Measurements from ENCODE around the gene NINJ1.
"Not testable (repeated sequence)": the region's sequence is repeated elsewhere in the genome, so short reads cannot be mapped to it uniquely, and the experiment has no call there.

Gene NINJ1

GRCh38 chr9:93118863-93119702, 15.0 kb downstream of the NINJ1 start:
- DNase-seq, result no peak

DNA sequence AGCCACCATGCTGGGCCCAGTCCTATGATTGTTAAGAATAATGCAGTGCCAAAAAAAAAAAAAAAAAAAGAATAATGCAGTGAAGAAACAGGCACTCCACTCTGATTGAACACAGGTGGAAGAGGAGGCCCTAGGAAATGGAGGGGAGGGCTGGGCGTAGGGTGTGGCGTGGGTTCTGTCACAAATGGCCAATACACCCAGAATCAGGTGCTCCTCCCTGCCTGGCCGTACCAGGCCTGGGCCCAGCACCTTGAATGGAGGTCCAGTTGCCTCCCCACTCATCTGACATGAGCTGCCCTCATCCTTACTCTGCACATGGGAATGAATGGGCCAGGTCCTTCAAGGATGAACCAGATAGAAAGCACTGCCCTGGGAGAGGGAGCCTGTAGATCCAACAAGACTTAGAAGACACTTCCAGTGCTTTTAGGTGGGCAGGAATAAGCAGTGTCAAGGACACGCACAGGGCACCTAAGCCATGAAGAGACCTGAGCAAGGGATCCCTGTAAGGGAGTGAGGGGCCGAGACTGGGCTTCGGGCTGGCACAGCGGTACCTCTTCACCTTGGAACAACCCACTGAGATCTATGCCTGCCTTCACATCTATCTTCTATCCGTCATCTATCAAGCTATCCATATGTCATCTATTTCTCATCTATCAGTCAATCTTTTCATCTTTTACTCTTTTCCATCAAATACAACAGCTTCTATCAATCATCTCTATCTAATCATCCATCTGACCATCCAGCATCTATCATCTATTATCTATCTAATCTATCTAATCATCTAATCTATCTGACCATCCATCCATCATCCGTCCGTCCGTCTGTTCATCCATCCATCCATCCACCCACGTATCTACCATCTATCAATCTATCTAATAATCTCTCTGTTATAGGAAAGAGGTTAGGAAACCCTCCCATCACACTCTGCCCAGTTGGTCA, 15.9 kb downstream of the NINJ1 start:
- no peak for DNase-seq

DNA sequence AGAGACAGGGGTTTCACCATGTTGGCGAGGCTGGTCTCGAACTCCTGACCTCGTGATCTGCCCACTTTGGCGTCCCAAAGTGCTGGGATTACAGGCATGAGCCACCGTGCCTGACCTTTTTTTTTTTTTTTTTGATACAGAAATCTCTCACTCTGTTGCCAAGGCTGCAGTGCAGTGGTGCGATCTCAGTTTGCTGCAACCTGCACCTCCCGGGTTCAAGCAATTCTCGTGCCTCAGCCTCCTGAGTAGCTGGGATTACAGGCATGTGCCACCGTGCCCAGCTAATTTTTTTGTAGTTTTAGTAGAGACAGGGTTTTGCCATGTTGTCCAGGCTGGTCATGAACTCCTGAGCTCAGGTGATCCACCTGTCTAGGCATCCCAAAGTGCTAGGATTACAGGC, 16.5 kb downstream of the NINJ1 start:
- DNase-seq, result not testable (repeated sequence)

GRCh38 chr9:93116072-93116961, 17.7 kb downstream of the NINJ1 start:
- no peak for DNase-seq

- no peak for DNase-seq
Measured at GRCh38 chr9:93115486-93116071, 18.5 kb downstream of the NINJ1 start.

GRCh38 chr9:93114984-93115335, 19.1 kb downstream of the NINJ1 start:
- no peak for DNase-seq

- no peak for DNase-seq
Measured at GRCh38 chr9:93114169-93114983, 19.7 kb downstream of the NINJ1 start.

DNA sequence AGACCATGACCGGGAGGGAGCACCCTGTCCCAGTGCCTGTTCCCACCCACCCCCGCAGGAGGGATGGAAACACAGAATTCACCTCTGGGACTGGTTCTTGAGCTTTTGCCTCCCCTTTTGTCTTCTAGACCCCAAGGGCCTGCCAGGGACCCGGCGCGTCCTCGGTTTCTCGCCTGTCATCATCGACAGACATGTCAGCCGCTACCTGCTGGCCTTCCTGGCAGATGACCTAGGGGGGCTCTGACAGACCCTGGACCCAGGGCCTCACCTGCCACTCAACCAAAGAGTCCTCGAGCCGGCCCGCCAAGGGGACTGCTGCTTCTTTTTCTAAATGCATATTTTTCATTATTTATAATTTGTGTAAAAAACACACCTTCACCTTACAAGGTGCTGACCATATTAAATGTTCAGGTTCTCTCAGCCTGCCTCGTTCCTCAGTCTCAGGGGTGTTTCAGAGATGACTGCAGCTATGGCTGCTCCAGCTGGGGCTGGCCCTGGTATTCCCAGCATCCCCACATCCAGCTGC, 21.1 kb downstream of the NINJ1 start:
- DNase-seq, result no peak

DNA sequence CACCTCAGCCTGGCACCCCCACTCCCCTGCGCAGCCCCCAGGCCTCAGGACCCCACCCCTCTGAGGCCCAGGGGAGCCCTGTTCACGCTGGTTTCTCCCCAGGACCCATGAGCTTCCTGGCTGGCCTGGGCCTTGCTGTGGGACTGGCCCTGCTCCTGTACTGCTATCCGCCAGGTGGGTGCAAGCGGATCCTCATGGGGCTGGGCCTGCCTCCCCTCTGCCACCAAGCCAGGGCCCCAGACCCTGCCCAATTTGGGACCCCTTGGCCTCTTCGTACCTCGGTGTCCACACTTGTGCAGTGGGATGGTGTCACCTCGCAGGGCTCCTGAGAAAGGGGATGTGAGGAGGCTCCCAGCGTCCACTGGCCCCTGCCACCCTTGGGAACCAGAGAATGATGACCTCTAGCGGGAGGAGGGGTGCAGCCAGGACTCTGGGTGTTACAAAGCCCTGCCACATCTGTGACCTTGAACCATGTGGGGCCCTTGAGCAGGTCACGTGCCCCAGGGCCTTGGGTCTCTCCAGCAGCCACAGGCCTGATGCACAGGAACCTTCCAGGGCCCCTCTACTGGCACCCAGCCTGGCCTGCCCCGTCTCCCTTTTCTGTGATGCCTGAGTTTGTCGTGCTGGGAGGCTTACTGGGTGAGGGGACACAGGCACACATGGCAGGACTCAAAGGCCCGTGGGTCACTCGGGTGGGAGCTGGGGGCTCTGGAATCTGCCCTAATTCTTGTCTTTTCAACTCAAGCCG, 21.8 kb downstream of the NINJ1 start:
- no peak for DNase-seq

DNA sequence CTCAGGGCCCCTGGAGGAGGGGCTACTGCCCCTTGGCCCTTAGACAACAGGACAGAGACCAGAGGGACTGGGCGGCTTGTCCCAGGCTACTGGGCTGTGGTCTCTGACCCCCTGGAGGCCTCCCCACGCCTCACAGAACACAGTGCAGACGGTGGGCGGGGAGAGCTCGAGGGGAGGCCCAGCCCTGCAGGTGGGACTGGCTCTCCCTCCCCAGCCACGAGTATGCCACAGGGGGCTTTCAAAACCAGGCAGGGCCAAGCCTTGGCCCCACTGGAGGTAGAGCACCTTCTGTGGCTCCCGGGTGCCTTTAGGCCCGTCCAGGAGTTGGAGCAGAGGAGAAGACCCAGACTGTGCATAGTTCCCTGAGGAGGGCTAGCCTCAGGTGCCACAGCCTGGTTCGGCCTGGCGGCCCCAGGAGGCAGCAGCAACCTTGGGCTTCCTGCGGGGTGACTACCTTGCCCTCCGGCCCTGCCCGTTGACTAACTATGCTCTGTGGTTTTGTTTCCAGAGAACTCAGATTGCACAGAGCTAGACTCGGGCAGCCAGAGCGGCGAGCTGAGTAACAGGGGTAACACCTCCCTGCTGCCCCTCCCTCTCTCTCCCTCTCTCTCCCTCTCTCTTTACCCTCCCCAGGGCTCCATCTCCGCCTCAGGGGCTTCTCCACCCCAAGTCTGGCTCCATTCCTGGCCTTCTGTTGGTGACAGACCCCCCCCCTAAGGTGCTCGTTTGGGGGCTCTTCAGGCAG, 22.5 kb downstream of the NINJ1 start:
- DNase-seq, result no peak

DNA sequence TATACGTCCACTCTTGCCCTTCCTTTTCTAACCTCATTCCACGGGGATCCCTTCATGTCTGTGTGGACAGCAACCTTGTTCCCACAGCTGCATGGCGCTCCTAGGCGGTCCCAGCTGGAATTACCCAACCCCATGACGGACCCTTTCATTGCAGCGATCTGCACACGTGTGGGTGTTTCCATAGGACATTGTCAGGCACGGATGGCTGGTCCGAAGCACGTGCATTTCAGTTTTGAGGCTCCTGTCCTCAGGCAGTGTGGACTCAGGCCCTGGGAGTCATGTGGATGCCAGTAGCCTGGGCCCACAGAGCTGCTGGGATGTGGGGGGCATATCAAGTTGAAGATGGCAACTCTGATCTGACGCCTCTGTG, 23.1 kb downstream of the NINJ1 start:
- no peak for DNase-seq

GRCh38 chr9:93110311-93110855, 23.7 kb downstream of the NINJ1 start:
- DNase-seq, result no peak

- DNase-seq, result no peak
Measured at GRCh38 chr9:93108291-93109041, 25.6 kb downstream of the NINJ1 start.

DNA sequence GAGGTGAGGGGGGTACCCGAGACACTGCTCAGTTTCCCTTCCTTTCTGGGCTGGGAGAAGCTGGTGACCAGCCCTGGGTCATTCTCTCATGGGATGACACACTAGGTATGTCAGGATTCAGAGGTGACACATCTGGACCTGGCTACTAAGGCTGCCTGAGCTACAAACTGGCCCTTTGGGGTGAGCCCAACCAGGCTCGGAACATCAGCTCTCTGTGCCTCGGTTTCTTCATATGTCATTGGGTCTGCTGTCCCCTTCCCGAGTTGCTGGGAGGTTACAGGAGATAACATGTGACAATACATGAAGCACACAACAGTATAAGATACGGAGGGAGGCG, 26.3 kb downstream of the NINJ1 start:
- DNase-seq, result no peak

DNA sequence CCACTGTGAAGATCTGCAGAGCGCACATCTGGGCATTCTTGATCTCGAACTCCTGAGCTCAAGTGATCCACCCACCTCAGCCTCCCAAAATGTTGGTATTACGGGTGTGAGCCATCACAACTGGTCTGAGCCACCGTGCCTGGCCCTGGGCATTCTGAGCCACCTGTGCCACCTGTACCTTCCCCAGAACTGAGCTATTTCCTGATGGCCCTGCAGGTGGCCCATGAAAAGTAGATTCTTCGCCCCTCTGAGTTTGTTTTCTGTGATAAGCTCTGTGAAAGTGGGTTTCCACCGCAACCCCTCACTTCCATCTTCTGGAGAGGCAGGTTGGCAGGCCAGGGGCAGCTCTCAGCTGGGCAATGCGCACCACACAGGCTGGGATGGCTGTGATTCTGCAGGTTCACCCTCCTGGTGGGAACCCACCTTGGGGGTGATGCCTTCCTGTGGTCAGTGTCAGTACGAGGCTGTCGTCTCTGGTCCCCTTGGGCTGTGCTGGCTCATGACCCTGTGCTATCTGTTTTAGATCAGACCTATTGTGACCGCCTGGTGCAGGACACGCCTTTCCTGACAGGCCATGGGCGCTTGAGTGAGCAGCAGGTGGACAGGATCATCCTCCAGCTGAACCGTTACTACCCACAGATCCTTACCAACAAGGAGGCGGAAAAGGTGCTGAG, 26.8 kb downstream of the NINJ1 start:
- no peak for DNase-seq

DNA sequence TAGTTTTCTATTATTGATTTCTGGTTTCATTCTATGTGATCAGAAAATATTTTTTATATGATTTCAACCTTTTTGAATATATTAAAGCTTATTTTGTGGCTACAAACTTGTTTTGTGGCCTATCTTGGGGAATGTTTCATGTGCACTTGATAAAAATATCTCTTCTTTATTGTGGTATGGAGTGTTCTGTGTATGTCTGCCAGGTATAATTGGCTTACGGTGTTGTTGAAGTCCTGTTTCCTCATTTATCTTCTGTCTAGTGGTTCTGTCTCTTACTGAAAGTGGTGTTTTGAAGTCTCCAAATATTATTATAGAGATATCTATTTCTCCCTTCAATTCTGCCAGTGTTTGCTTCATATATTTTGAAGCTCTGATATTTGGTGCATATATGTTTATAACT, 28.4 kb downstream of the NINJ1 start:
- DNase-seq, result no peak

- not testable (repeated sequence) for DNase-seq
Measured at GRCh38 chr9:93101086-93101485, 33.0 kb downstream of the NINJ1 start.

DNA sequence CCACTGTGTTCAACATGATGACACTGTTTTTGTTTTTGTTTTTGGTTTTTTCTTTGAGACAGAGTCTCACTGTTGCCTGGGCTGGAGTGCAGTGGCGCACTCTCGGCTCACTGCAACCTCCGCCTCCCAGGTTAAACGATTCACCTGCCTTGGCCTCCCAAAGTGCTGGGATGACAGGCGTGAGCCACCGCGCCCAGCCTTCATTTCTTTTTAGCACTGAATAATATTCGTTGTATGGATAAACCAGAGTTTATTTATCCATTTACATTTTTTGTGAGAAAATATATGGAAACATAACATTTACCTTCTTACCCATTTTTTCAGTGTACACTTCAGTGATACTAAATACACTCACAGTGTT, 33.8 kb downstream of the NINJ1 start:
- DNase-seq, result no peak
